ENCODE results near the gene ARHGAP26.
A peak's percentile ranks its signal among the peaks of the same experiment; 100 is the strongest.

ARHGAP26 gene

DNA sequence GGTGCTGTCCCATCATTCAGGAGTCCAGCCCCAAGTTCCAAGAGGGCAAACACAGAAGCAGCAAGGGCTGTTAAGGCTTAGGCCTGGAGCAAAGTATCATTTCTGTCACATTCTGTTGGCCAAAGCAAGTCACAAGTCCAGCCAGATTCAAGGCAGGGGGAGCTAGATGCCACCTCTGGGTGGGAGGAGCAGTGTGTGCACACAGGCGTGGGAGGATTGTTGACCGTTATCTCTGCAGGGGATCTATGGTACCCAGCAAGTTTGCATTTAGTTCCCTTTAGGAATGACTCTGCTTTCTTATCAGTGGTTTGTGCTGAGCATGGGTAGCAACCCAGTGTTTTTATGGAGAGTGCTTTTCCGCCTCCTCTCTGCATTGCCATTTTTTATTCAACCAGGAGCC, 354.4 kb downstream of the ARHGAP26 start:
- no peak overlapping the region for H3K4me3 ChIP-seq
- H3K27ac ChIP-seq = no peak overlapping the region

DNA sequence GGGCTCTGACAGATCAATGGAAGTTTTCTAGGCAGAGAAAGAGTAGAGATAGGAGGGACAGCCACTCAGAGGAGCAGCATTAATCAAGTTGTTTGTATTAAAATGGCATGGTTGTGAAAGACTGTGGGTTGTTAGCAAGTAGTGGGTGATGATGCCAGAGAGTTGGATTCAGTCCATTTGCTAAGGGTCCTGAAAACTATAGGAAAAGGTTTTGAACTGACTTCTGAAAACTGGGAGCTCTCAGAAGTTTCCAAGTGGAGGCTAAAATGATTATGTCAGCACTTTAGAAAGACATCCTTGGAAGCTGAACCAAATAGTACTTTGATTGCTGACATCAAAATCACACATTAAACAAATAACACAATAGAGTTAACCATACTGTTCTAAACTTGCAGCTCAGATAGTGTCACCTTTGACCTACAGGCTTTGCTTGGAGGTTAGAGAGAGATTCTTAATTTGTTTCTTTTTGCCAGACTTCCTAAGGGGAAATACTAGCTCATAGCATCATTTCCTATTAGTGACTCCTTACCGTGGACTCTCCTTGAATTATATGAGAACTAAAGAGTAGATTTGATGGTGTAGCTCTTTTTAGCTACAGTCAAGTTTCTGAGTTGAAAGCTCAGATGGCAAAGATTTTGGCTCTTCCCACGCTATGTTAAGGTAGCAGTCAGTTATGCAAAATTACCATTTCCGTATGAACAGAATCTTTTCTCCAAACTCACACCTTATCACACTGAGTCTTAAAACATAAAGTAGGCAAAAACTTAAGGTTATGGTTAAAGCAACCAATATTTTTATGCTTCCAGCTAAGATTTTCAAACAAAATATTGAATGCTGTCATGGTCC, 356.2 kb downstream of the ARHGAP26 start:
- Histone ChIP-seq H3K4me3 (no peak overlapping the region), H3K27ac (no peak overlapping the region)

DNA sequence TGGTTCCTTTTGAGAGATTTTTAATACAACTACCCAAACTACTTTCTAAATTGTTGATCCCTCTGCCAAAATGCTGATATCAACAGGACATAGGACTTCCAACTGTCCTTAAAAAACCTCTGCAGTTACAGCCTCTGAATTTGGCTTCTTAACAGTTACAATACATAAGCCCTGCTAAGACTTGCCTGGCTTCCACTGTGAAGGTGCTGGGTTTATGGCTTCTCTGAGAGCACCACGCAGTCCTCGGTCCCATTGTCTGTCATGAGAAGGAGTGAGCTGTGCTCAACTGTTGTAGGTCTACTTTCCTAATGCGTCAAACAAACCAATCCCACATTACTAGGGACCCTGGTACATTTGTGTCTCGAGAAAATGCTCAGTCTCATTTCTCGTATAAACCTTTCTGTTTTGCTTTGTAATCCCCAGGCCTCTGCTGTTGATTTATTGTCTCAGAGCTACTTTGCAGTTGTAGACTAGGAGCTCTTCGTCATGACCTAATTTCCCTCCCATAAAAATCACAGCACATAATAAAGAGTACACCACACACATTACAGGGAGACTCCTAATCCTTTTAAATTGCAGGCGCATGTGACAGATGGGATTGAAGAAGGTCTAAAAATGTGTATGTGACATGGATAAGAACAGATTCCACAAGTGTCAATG, 358.4 kb downstream of the ARHGAP26 start:
- H3K27ac ChIP-seq = peak overlapping the region in 4 of 21 experiments; percentile 29 to 59 (median 53)
- H3K4me3 ChIP-seq = no peak overlapping the region

DNA sequence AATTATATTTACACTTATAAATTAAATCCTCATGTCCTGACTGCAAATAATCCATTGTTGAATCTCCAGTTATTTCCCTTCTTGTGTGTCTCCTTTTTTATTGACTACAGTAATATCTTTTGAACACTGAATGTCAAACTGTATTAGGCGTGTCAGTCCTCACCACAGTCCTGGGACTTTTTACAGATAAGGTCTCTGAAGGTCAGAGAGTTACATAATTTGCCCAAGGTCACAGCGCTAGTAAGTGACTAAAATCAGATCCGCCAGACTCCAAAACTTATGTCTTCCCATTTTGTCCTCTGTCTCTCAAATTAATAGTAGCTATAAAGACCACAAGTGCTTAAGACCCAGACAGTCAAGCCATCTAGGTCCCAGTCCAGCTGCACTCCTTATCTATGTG, 359.0 kb downstream of the ARHGAP26 start:
- Histone ChIP-seq H3K27ac (no peak overlapping the region), H3K4me3 (no peak overlapping the region)

DNA sequence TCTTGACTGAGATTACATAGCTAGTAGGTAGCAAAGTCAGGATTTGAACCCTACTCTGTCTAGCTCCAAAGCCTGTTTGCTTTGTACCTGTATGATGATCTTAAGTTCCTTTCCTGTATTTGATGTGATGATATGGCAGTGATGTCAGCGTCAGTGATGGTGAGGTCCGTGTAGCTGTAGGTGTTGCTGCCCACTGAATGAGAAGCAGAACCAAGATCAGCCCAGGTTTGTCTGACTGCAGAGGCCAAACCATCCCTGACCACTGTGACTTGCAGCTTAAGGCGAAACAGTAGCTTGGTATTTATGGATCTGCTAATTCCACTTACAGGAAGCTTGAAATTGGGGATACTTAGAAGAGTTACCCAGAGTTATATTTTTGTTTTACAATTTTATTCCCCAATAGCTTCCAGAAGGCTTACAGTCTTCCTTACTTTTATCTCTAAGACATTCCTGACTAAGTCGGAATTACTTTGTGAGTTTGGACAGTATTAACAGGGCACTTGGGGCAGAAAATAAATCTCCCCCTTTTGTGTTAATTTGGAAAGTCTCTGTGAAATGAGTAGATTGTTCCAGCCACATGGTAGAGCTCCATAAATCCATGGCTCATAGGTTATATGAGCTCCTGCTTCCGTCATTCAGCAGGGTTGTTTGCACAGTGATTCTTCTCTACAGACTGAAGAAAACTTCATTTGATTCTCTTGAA, 359.9 kb downstream of the ARHGAP26 start:
- H3K27ac ChIP-seq = no peak overlapping the region
- H3K4me3 ChIP-seq = no peak overlapping the region

DNA sequence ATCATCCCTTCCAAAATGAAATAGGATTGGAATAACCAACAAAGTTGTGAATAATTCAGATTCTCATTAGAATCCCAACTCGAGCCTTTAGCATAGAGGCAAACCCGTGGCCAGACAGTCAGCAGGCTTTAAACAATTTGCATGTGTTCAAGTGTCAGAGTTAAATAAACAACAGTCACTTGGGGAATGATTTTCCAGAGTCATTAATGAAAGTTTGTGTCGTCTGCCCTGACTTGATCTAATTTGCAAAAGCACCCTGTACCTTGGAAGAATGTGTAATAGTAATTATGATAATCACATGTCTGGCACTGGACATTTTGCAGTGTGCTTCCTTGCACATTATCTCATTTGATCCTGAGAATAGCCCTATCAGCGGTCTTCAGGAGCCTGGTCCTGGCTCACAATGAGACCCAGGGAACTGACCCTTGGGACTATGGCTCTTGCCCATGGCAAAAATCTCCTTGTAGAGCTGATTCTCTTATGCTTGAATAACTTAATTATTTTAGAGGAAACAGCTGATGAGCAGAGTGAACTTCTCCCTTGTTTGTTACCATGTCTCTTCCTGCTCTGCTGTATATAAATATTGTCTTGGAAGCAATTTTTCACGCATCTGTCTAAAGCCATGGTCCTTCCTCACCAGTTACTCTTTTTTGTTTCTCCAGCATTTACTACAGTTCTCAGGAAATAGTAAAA, 360.6 kb downstream of the ARHGAP26 start:
- H3K4me3 ChIP-seq = no peak overlapping the region
- H3K27ac ChIP-seq = no peak overlapping the region

DNA sequence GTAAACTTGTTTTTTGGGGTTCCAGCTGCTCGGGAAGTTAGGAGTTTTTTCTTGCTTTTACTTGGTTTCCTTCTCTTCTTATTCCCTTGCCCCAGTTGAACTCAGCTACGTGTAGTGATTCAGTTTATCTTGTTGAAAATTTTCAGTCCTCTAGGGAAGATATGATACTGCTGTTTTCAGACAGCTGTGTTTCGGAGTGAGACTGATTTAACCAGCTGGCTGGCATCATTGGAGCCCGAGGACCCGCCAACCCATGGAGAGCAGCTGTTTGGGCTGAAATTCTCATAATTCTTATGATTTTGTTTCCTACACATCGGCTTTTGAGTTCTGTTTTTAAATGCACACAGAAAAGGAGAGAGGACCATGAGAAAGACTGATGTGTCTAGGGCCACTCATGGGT, 361.8 kb downstream of the ARHGAP26 start:
- Histone ChIP-seq H3K4me3 (no peak overlapping the region), H3K27ac (no peak overlapping the region)

DNA sequence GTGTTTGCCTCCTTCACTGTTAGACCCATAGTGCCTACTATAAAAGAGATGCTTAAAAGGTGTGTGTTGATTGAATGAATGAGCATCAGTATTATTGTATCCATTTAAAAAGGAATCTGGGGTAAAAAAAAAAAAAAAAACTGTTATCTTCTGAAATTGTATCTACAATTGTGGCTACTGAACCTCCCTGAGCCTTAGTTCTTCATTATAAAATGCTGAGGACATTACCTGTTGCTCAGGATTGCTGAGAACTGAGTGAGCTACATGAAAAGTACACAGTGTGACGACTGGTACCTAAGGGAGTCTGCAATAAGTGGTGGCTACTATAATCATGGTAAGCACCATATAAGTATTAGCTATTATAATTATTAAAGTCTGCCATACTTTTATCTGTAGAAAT, 362.6 kb downstream of the ARHGAP26 start:
- no peak overlapping the region for H3K4me3 ChIP-seq
- H3K27ac ChIP-seq = no peak overlapping the region

DNA sequence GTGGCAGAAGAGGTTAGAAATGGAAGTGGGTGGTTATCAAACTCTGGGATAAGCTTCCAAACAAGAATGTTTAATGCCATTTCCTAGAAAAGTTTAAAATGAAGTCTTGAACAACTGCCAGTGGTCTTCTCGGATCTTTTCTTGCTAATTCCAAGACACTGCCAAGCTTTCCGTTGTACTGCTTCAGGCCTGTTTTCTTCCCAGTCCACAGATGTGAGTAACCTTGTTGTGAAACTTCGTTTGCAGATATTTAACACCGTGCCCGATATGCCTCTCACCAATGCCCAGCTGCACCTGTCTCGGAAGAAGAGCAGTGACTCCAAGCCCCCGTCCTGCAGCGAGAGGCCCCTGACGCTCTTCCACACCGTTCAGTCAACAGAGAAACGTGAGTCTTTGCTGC, 363.5 kb downstream of the ARHGAP26 start:
- H3K27ac ChIP-seq = peak overlapping the region in 1 of 21 experiments; percentile 2
- no peak overlapping the region for H3K4me3 ChIP-seq

DNA sequence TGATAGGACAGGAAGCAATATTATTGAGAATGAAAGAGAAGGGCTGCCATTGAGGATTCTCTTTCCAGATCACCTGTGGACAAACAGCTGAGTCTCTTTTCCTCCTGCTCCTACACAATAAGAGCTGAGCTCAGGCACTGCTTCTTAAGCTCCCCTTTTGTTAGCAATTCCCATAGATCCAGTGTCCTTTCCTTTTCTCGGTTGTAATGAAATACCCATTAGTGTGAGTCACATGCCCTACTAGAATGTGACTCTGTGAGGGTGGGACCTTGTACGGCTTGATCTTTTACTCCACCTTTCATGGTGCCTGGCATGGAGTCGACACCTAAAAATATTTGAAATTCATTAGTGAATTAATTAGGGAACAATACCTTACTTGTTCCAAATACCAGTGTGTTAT, 364.1 kb downstream of the ARHGAP26 start:
- Histone ChIP-seq H3K4me3 (no peak overlapping the region), H3K27ac (no peak overlapping the region)

DNA sequence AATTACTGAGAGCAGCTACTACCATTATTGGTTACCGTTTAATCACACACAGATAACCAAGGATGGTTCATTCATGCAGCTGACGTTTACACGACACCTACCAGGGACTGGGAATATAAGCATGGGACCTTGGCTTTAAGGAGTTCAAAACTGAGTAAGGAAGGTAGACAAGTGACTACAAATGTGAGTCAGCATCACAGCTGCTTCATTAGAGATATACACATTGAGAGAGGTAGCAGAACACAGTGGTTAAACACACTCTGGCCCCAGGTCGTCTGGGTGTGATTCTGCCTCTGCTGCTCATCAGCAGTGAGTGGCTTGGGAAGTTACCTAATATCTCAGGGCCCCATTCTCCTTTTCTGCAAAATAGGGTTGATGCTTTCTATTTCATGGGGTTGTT, 364.7 kb downstream of the ARHGAP26 start:
- H3K4me3 ChIP-seq = no peak overlapping the region

DNA sequence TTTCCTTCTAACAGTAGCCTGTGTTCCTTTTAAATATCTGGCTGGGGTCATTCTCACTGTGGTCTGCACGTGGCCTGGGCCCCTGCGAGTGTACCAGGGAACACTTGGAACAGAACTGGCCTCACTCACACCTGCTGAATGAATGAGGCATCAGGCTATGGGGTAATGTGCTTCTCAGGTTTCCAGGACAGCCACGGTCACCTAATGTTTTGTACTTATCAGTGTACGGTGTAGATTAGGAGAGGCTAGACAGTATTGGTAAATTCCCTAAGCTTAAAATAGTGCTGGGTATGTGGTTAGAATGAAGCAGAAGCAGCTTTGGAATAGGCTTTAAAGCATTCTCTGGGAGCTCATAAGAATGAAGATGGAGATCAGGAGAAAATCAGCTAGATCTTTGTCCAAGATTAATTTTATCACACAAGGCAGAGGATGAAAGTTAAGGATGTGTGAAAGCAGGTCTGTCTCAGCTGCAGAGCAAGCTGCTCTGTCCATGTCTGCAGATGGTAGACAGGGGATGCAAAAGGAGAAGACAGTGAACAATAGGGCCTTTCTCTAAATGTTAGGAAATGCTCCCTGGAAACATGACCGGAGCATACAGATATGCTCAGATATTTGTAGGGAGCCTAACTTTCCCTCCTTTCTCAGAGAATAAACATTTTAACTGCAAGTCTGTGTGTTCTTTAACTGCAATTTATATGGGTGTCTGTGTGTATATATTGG, 365.8 kb downstream of the ARHGAP26 start:
- no peak overlapping the region for H3K4me3 ChIP-seq

More for the DNA sequence above, 364.7 kb downstream of the ARHGAP26 start:
- H3K27ac ChIP-seq = no peak overlapping the region

DNA sequence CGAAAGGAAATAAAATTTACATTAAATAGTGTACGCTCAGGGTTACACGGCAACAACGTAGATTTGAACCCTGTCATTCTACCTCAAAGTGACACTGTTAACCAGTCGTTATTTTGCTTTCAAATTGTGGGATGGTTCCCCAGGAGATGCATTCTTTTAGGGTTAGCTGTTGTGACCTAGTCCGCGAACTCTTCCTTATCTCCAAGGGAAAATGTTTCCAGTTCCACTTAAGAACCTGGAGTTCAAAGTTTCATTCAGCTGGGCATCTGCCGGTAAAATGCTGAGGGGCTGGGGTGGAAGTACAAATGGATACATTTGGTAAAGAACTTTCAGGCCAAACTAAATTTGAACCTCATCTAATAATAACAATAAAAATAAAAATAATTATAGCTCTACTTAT, 368.7 kb downstream of the ARHGAP26 start:
- Histone ChIP-seq H3K4me3 (no peak overlapping the region), H3K27ac (no peak overlapping the region)

More for the DNA sequence above, 365.8 kb downstream of the ARHGAP26 start:
- no peak overlapping the region for H3K27ac ChIP-seq

DNA sequence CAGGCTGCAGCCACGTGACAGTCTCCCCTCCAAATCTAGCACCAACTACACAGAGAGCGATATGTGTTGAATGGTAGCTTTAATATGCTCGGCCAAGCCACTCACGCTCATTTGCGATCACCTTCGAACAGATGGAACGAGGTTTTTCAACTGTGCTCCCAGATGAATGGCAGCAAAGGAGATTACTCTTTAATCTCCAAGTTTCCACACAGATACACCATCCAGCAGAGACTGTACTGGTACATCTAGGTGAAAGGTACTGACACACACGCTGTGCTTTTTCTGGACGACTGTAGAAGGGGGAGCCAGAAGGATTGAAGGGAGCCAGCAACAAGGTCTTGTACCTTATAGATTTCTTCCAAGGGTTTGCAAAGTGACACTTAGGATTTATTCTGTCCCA, 369.4 kb downstream of the ARHGAP26 start:
- Histone ChIP-seq H3K4me3 (no peak overlapping the region), H3K27ac (no peak overlapping the region)

DNA sequence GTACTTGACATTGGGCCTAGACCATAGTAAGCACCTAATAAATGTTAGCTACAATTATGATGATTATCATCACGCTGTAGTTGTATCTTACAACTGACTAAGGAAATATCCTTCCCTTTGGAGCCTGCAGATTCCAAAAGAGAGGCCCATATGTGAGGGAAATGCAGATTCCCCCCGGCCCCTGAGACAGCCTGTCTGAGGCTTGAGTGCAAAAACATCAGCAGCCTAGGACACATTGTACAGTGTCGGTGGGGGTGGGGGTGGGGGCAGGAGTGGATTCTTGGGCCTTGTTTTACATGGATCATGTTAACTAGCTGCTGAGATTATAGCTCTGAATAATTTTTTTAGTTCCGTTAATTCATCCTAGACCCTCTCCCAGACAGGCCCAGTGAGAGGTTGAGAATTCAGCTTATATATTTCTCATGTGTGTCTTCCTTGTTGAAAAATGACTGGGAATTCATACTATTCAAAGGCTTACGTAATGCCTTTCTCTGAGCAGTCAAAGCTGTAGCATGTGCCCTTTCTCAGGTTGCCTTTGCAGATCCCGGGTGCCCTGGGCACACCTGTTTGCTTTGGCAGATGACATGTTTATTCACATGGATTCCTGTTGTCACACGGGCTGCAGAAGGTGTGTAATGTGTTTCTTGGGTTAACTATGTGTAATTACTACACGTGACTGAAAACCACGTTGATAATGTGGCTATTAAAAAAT, 370.5 kb downstream of the ARHGAP26 start:
- Histone ChIP-seq H3K27ac (no peak overlapping the region), H3K4me3 (no peak overlapping the region)

DNA sequence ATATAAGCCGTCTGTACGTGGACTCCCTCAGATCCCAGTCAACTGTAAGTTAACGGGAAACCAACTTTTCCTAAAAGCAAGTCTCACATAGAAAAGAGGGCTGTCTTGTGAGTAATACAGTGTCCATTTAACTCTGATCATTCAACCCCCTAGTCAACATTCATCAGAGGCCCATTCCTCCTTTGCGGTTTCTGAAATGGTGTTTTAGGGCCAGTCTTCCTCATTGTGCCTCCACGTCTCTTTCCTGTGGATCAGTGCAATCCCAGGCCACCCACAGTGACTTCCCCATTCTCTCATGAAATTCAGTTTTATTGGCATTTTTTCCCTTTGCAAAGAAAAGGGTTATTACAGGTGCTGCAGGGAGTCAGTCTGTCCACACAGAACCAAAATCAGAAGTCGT, 371.5 kb downstream of the ARHGAP26 start:
- Histone ChIP-seq H3K4me3 (no peak overlapping the region), H3K27ac (no peak overlapping the region)

DNA sequence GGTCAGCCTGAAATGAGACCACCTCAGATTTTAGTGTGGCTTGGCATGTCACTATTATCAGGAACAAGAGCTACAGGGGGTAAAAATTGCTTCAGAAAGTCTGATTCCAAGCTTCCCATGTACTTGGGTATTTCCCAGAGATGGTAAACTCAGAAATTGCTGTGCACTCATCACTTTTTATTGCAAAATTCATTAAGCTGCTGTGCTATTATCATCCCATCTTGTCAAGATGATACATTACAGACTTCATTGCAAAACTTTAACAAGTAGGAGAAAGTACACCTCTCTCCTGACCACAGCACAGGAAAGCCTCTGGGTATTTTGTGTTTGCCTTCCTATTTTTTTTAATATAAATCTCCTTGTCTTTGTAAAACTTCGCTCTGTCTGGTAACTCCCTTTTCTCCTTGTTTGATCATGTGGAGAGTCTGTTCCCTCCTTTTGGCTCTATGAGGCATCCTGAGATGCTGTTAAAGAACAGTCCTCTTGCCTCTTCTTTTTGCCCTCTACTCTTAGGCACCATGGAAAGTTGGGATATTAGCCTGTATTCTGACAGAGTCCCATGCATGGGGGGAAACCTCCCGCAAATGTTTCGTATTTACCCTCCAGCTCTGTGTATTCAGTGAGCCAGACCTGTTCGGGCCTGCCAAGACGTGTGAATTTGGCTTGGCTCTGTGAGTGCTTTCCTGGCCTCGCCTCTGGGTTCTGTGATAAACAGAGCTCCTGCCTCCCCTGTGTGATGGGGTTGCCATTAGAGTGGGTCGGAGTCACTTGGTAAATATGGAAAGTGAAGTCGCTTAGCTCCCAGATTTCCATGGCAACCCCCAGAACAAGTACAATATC, 372.6 kb downstream of the ARHGAP26 start:
- Histone ChIP-seq H3K4me3 (no peak overlapping the region), H3K27ac (peak overlapping the region in 8 of 21 experiments; percentile 1 to 44 (median 24))

DNA sequence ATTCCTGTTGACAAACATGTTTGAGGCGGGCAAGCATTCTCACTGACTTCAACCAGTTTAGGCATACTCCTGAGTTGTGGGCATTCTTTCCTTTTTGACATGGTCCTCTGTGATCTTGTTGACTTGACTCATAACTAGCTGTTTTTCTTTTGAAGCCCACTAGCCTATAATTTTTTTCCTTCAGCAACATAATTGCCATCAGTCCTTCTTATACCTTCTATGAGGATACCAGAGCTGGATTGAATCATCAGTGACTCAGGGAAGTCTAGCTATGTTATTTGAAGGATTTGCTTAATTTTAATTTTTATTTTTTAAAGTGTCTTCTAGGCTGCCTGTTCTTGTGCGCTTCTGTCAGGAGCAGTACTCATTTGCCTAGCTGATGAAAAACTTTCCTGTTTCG, 373.8 kb downstream of the ARHGAP26 start:
- Histone ChIP-seq H3K27ac (peak overlapping the region in 1 of 21 experiments; percentile 13), H3K4me3 (no peak overlapping the region)
